Measurements from ENCODE around the gene ASPN.

Gene ASPN

GRCh38 chr9:92446536-92446935 lies 35.8 kb downstream of the ASPN start:
- TF ChIP-seq, protein P1, sequence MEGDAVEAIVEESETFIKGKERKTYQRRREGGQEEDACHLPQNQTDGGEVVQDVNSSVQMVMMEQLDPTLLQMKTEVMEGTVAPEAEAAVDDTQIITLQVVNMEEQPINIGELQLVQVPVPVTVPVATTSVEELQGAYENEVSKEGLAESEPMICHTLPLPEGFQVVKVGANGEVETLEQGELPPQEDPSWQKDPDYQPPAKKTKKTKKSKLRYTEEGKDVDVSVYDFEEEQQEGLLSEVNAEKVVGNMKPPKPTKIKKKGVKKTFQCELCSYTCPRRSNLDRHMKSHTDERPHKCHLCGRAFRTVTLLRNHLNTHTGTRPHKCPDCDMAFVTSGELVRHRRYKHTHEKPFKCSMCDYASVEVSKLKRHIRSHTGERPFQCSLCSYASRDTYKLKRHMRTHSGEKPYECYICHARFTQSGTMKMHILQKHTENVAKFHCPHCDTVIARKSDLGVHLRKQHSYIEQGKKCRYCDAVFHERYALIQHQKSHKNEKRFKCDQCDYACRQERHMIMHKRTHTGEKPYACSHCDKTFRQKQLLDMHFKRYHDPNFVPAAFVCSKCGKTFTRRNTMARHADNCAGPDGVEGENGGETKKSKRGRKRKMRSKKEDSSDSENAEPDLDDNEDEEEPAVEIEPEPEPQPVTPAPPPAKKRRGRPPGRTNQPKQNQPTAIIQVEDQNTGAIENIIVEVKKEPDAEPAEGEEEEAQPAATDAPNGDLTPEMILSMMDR (IDR thresholded peaks at IDR 0.05; ENCODE audit: control insufficient read depth, insufficient read depth, low read depth, low read length, missing control alignments) = no peak
- no peak for DNase-seq (ENCODE audit: low read depth)
- no peak overlapping the region for H3K4me3 ChIP-seq (ENCODE audit: control insufficient read depth, low read depth, low read length)

DNA sequence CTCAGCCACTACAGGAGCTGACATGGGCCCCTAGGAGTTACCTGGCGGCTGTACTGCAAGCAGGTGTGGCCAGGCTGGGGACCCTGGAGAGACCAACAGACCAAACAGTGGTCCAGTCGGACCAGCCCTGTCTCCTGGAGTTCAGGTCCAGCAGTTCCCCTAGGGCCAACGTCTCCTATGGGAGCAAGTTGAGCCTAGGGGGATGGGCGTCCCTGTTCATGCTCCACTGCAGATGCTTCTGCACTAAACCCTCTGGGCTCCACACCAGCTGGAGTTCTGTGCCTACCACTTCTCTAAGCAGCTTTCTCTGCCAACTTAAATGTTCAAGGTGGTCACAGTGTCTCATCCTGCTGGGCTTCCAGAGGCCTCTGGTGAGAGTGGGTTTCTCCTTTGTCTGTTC lies 37.5 kb downstream of the ASPN start:
- TF ChIP-seq, protein P1 (IDR thresholded peaks at IDR 0.05; ENCODE audit: control insufficient read depth, insufficient read depth, low read depth, low read length, missing control alignments) = no peak
- no peak for DNase-seq (ENCODE audit: low read depth)
- no peak overlapping the region for H3K4me3 ChIP-seq (ENCODE audit: control insufficient read depth, low read depth, low read length)

DNA sequence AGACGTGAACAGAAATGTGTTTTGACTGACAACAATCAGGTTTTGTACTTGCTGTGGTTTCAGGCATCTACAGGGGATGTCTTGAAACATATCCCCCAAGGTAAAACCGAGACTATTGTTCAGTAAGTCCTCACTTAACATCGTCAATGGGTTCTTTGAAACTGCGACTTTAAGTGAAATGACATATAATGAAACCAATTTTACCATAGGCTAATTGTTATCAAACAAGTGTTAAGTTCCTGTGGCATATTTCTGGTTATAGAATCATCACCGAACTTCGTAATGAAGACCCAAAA lies 41.6 kb downstream of the ASPN start:
- no peak for DNase-seq (ENCODE audit: low read depth)
- H3K4me3 ChIP-seq (ENCODE audit: control insufficient read depth, low read depth, low read length) = no peak overlapping the region
- TF ChIP-seq, protein P1 (IDR thresholded peaks at IDR 0.05; ENCODE audit: control insufficient read depth, insufficient read depth, low read depth, low read length, missing control alignments) = no peak

DNA sequence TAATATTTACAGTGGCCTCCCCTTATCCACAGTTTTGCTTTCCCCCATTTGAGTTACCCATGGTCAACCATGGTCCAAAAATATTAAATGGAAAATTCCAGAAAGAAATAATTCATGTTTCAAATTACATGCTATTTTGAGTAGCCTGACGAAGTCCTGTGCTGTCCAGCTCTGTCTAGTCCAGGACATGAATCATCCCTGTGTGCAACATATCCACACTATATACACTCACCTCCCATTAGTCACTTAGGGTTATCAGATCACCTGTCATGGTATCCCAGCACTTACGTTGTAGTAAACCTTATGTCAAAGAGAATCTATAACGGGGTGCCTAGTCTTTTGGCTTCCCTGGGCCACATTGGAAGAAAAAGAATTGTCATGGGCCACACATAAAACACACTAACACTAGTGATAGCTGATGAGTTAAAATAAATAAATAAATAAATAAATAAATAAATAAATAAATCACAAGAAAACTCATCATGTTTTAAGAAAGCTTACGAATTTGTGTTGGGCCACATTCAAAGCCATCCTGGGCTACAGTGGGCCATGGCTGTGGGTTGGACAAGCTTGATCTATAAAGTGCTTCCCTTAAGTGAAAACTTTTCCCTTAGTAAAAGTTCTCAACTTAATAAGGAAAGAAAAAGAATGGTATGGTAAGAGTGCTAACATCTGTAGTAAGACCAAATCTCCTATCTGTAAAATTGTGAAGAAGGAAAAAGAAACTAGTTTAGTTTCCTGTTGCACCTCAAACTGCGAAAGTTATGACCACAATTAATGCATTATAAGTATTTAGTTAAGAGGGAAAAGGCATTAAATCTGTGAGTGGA lies 42.2 kb downstream of the ASPN start:
- no peak overlapping the region for H3K4me3 ChIP-seq (ENCODE audit: control insufficient read depth, low read depth, low read length)
- TF ChIP-seq, protein P1 (IDR thresholded peaks at IDR 0.05; ENCODE audit: control insufficient read depth, insufficient read depth, low read depth, low read length, missing control alignments) = no peak
- peak; percentile 48 for DNase-seq (ENCODE audit: low read depth)

DNA sequence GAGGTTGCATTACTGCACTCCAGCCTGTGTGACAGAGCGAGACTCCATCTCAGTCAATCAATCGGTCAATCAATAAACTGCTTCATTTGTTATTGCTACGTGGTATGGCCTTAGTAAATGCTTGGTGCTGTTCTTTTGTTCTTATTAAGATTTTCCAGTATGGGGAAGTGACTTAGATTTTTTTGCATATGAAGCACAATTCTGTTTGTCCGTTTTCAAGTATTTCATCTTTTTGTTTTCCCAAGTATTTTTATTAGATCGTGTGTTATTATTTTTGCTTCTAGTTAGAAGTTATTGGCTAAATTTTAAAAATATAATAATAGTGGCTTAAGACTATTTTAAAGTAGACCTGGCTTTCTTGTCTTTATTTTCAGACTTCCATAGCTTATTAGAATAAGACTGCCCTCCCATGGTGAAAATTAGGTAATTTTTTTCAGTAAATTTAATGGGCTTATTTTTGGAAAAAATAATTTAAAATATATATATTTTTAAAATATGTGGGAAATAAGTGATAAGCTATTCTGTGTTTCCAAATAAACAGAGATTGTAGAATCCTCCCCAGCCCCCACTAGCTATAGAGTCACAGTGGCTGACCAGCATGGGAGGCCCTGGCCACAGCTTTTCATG lies 43.3 kb downstream of the ASPN start:
- TF ChIP-seq, protein P1 (IDR thresholded peaks at IDR 0.05; ENCODE audit: control insufficient read depth, insufficient read depth, low read depth, low read length, missing control alignments) = no peak
- DNase-seq (ENCODE audit: low read depth) = no peak

GRCh38 chr9:92435263-92435662 lies 47.0 kb downstream of the ASPN start:
- TF ChIP-seq, protein P1 (IDR thresholded peaks at IDR 0.05; ENCODE audit: control insufficient read depth, insufficient read depth, low read depth, low read length, missing control alignments) = no peak
- DNase-seq (ENCODE audit: low read depth) = no peak
- no peak overlapping the region for H3K4me3 ChIP-seq (ENCODE audit: control insufficient read depth, low read depth, low read length)

More for the DNA sequence above, 43.3 kb downstream of the ASPN start:
- no peak overlapping the region for H3K4me3 ChIP-seq (ENCODE audit: control insufficient read depth, low read depth, low read length)
